Esophagus squamous epithelium (tissue), 5 donors: ENCODE data around the gene NDUFA13. TPM values are rescaled to one million over a fixed set of nuclear protein-coding genes. Genes with fewer than 3 reads are reported as not detected.

Experiments
- DNase-seq: peaks from one replicate; lab custom pipeline; 2025; lab: John Stamatoyannopoulos, UW
- H3K27ac ChIP-seq, 4 donors: fragments of 200-600 bp; sonication (generic); one replicate each; pipeline ENCODE4 v1.5.1; 2016 to 2019; ENCODE audit warnings: mild to moderate bottlenecking in 1 of 4
- H3K27me3 ChIP-seq, 4 donors: fragments of 200-600 bp; sonication (generic); 1 replicate in 3 of 4; 2 replicates in 1 of 4; pipeline versions ENCODE4 v1.5.1 to v1.6.0; 2017 to 2021; ENCODE audit warnings: antibody characterized with exemption in 1 of 4
- H3K36me3 ChIP-seq, 3 donors: fragments of 200-600 bp; sonication (generic); one replicate each; pipeline ENCODE4 v1.5.1; 2016 to 2019
- H3K4me1 ChIP-seq, 3 donors: fragments of 200-600 bp; sonication (generic); one replicate each; pipeline ENCODE4 v1.5.1; 2017 to 2019
- H3K4me3 ChIP-seq, 4 donors: fragments of 200-600 bp; sonication (generic); 1 replicate in 3 of 4; 2 replicates in 1 of 4; pipeline ENCODE4 v1.5.1; 2016 to 2019; ENCODE audit warnings: mild to moderate bottlenecking in 2 of 4, moderate library complexity in 1 of 4
- H3K9me3 ChIP-seq, 3 donors: fragments of 200-600 bp; sonication (generic); one replicate each; pipeline ENCODE4 v1.5.1; 2016 to 2019
- POLR2A ChIP-seq, 4 donors: fragments of 450-650 bp; IDR thresholded peaks; one replicate each; pipeline ENCODE4 v1.6.1; 2017; ENCODE audit warnings: antibody characterized with exemption in 4 of 4, mild to moderate bottlenecking in 4 of 4, moderate library complexity in 3 of 4
- WGBS, 2 donors: methylation state at CpG; one replicate each; pipeline ENCODE4 v1.1.5; 2018; 5-methylcytosine and 5-hydroxymethylcytosine counted together
- intact Hi-C: fragments of 100-400 bp; cut with DNase I; formaldehyde crosslinking; loops from one replicate; pipeline ENCODE4 v1.15.0; 2022
- total RNA-seq, 4 donors: library from RNA; depleted of rRNA; stranded (reverse); fragments of >200 nt; gene quantifications; one replicate each; pipeline ENCODE4 v1.1.0, GENCODE V29; 2016
- TF ChIP-seq, protein P1 (sequence below), 6 experiments: fragments of 450-650 bp in 4 of 6; fragments of 200-600 bp in 2 of 6; sonication (generic) in 2 of 6; IDR thresholded peaks; one replicate each; pipeline ENCODE4 v1.5.1; 2016 to 2019; ENCODE audit warnings: antibody characterized with exemption in 6 of 6, mild to moderate bottlenecking in 4 of 6, moderate library complexity in 4 of 6
- donor health status: DM: yes; HTN: yes; CAD: no.

The NDUFA13 gene
- total RNA-seq, 4 donors from 2014 or later: 44.6 to 88.7 (median 56.0) TPM

DNA sequence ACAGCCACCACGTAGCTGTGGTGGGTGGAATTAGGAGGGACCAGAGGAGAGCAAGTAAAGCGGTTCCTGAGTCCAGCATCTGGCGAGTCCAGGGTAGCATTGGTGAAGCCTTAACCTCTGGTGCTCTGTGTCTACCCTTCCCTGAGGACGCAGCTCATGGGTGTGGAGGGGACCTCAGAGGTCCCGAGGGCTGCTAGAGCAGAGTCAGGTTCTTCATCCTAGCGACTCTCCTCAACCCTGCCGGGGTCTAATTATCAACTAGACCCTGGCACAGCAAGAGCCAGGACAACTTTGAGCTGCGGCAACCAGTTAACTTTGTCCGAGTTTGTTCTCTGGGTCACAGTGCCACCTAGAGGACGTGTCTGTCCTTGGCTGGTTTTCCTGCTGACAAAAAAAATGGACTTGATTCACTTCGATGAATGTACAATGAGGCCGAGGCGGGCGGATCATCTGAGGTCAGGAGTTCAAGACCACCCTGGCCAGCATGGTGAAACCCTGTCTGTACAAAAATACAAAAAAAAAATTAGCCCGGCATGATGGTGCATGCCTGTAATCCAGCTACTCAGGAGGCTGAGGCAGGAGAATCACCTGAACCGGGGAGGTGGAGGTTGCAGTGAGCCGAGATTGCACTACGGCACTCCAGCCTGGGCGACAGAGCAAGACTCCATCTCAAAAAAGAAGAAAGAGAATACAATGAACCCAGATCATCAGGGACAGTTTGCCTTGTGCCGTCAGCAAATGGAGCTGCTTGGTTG is 25.6 kb upstream of the NDUFA13 start:
- H3K36me3 ChIP-seq: peaks cover 9 to 52% (median 28%) of the 10 kb centered on the region in 3 donors
- H3K4me1 ChIP-seq: peaks cover 37 to 56% (median 43%) of the 10 kb centered on the region in 3 donors
- no peak for TF ChIP-seq POLR2A (IDR thresholded peaks at IDR 0.05)
- TF ChIP-seq, protein P1, sequence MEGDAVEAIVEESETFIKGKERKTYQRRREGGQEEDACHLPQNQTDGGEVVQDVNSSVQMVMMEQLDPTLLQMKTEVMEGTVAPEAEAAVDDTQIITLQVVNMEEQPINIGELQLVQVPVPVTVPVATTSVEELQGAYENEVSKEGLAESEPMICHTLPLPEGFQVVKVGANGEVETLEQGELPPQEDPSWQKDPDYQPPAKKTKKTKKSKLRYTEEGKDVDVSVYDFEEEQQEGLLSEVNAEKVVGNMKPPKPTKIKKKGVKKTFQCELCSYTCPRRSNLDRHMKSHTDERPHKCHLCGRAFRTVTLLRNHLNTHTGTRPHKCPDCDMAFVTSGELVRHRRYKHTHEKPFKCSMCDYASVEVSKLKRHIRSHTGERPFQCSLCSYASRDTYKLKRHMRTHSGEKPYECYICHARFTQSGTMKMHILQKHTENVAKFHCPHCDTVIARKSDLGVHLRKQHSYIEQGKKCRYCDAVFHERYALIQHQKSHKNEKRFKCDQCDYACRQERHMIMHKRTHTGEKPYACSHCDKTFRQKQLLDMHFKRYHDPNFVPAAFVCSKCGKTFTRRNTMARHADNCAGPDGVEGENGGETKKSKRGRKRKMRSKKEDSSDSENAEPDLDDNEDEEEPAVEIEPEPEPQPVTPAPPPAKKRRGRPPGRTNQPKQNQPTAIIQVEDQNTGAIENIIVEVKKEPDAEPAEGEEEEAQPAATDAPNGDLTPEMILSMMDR (IDR thresholded peaks at IDR 0.05): peak; percentile 77 to 93 (median 82)
- 33% methylated on average over 15 of the region's 20 CpGs for WGBS, 2 donors
- DNase-seq: no peak
- H3K9me3 ChIP-seq: no peaks in the 10 kb centered on the region
- intact Hi-C loops: loop anchor here (5.0 kb wide), 1 partner anchor 123 kb away; no protein-coding TSS in a partner anchor
- H3K27ac ChIP-seq: peak overlapping the region; percentile 62 to 87 (median 73)
- peak overlapping the region in 1 of 4 donors; percentile 16 for H3K4me3 ChIP-seq
- H3K27me3 ChIP-seq: no peaks in the 10 kb centered on the region

DNA sequence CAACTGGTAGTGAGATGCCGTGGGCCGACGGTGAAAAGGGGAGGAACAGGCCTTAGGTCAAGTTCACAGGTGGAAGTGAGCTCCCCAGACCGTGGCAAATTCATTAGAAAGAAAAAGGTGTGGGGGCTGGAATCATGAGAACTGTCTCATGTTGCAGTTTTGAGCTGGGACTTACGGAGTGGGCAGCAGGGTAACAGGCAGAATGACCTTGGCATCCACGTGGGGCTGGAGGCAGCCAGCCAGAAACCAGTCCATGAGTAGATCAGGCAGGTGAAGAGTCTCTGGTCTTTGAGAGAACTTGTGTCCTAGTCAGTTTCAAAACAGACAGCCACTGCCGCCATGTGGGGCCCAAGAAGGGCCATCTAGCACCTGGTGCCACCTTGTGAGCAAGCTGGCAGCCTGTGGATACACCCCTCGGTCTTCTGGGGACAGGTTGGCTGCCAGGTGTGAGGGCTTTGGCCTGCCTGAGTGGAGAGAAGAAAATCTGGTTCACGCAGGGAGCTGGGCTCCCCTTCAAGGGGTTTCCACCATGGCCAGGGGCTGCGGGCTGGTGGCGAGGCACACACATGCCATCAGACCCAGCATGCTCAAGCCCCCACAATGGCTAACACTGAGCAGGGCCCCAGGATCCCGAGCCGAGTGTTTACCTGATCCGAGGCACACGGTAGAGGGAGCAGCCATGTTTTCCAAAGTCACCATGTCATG is 24.6 kb upstream of the NDUFA13 start:
- intact Hi-C loops: loop anchor here (5.0 kb wide), 1 partner anchor 124 kb away; no protein-coding TSS in a partner anchor
- Histone ChIP-seq H3K27me3 (no peaks in the 10 kb centered on the region), H3K4me1 (peaks cover 35 to 45% (median 43%) of the 10 kb centered on the region in 3 donors), H3K4me3 (no peak overlapping the region), H3K27ac (no peak overlapping the region), H3K9me3 (no peaks in the 10 kb centered on the region), H3K36me3 (peaks cover 19 to 54% (median 37%) of the 10 kb centered on the region in 3 donors)
- no peak for DNase-seq
- WGBS, 2 donors: 77 to 88% methylated on average over 3 to 6 of the region's 15 CpGs
- TF ChIP-seq POLR2A (IDR thresholded peaks at IDR 0.05): no peak
- TF ChIP-seq, protein P1 (IDR thresholded peaks at IDR 0.05): no peak

DNA sequence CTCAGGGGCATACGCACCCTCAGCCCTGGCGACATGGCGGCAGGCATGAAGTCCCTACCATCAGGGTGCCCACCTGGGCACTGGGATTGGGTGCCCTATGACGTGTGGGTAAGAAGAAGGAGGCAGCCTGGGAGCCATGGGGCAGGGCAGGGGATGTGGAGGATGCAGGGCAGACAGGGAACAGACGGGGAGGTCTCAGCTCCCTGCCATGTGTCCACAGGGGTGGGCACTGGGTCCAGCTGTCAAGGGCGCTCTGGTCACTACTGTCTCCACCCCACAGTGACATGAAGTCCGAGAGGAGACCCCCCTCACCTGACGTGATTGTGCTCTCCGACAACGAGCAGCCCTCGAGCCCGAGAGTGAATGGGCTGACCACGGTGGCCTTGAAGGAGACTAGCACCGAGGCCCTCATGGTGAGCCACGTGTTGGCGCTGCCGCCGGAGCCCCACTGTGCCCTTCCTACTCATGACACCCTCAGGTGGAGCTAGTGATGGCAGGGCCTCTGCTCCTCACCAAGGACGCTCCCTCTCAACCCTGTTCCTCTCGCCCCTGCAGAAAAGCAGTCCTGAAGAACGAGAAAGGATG is 23.9 kb upstream of the NDUFA13 start:
- intact Hi-C loops: loop anchor here (5.0 kb wide), 1 partner anchor 125 kb away; no protein-coding TSS in a partner anchor
- Histone ChIP-seq H3K9me3 (no peaks in the 10 kb centered on the region), H3K27me3 (no peaks in the 10 kb centered on the region), H3K36me3 (peaks cover 21 to 57% (median 40%) of the 10 kb centered on the region in 3 donors), H3K27ac (no peak overlapping the region), H3K4me3 (no peak overlapping the region), H3K4me1 (peaks cover 29 to 39% (median 36%) of the 10 kb centered on the region in 3 donors)
- WGBS, 2 donors: 90 to 97% methylated on average over 11 to 15 of the region's 21 CpGs
- TF ChIP-seq, protein P1 (IDR thresholded peaks at IDR 0.05): no peak
- no peak for TF ChIP-seq POLR2A (IDR thresholded peaks at IDR 0.05)
- no peak for DNase-seq

DNA sequence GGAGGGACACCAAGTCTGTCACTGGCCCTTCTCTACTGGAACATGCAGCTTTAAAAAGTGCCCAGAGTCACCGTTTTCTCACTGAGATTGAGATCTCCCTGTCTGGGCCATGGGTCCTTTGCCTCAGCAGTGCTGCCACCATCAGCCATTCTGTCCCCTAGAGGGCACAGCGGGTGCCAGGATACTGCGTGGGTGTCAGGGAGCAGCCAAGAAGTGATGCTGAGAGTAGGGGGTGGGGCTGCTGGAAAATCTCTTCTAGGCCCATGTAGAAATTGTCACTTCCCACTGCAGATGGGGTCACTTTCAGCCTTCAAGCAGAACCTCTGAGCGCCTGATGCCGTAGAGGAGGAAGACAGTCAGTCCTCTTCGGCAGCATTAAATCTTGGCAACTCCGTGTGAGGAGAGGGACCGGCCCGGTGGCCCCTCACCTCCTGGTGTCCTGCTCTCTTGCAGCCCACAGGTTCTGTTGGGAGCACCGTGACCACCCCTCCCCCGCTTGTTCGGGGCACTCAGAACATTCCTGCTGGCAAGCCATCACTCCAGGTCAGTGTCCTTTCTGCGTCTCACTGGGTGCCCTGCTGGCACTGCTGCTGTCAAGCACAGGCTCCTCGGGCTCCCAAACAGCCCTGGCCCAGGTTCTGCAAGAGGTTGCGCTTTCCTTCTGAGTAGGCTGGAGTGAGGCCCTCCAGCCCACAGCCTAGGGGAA is 22.0 kb upstream of the NDUFA13 start:
- no peak overlapping the region for H3K27ac ChIP-seq
- H3K4me3 ChIP-seq: no peak overlapping the region
- no peak for TF ChIP-seq POLR2A (IDR thresholded peaks at IDR 0.05)
- TF ChIP-seq, protein P1 (IDR thresholded peaks at IDR 0.05): no peak
- H3K9me3 ChIP-seq: no peaks in the 10 kb centered on the region
- 85 to 88% methylated on average over 5 of the region's 15 CpGs for WGBS, 2 donors
- peaks cover 21 to 76% (median 49%) of the 10 kb centered on the region in 3 donors for H3K36me3 ChIP-seq
- H3K27me3 ChIP-seq: no peaks in the 10 kb centered on the region
- intact Hi-C loops: loop anchor here (5.0 kb wide), 1 partner anchor 127 kb away; no protein-coding TSS in a partner anchor
- H3K4me1 ChIP-seq: peaks cover 13 to 20% (median 18%) of the 10 kb centered on the region in 3 donors
- no peak for DNase-seq
